GM12878 (cell line): ENCODE results near the gene ZNF121. TPM values are rescaled to one million over a fixed set of nuclear protein-coding genes. Genes with fewer than 3 reads are reported as not detected.
A peak's percentile ranks its signal among the peaks of the same experiment; 100 is the strongest.

ENCODE experiments used
- ATF3 ChIP-seq: IDR thresholded peaks from 2 replicates; pipeline ENCODE4 v1.6.1; 2011; ENCODE audit warnings: low read depth, mild to moderate bottlenecking, low read length, moderate library complexity, borderline replicate concordance; ENCODE audit errors: extremely low read depth
- BCL11A ChIP-seq: IDR thresholded peaks from 2 replicates; pipeline ENCODE4 v1.6.1; 2011; ENCODE audit warnings: low read depth, low read length
- BCL3 ChIP-seq: IDR thresholded peaks from 2 replicates; pipeline ENCODE4 v1.6.1; 2011; ENCODE audit warnings: borderline replicate concordance, low read depth, mild to moderate bottlenecking, moderate library complexity, low read length; ENCODE audit not compliant: insufficient read depth, poor library complexity, severe bottlenecking
- CBFB ChIP-seq: IDR thresholded peaks from 2 replicates; pipeline ENCODE4 v1.6.1; 2016; ENCODE audit warnings: antibody characterized with exemption, low read depth
- CHD1 ChIP-seq: IDR thresholded peaks from 2 replicates; pipeline ENCODE4 v1.6.1; 2012; ENCODE audit warnings: low read depth, low read length, improper control_type of control experiment
- CHD2 ChIP-seq: IDR thresholded peaks from 2 replicates; pipeline ENCODE4 v1.6.1; 2011; ENCODE audit warnings: low read depth, low read length, improper control_type of control experiment, borderline replicate concordance
- CREM ChIP-seq: IDR thresholded peaks from 2 replicates; pipeline ENCODE4 v1.6.1; 2014; ENCODE audit warnings: antibody characterized with exemption, low read depth
- ETV6 ChIP-seq, 2 experiments: fragments of 450-650 bp in 1 of 2; IDR thresholded peaks in 1 of 2; conservative IDR thresholded peaks in 1 of 2; 2 replicates each; pipeline ENCODE4 v1.6.1; 2014; ENCODE audit warnings: antibody characterized with exemption in 1 of 2, borderline replicate concordance in 1 of 2, low read depth in 1 of 2, mild to moderate bottlenecking in 1 of 2, moderate library complexity in 1 of 2
- FOS ChIP-seq: IDR thresholded peaks from 3 replicates; pipeline ENCODE4 v1.6.1; 2011; ENCODE audit warnings: borderline replicate concordance; ENCODE audit not compliant: insufficient read length; ENCODE audit errors: extremely low read depth
- KAT2A ChIP-seq: conservative IDR thresholded peaks from 2 replicates; pipeline ENCODE4 v1.6.1; 2011; ENCODE audit warnings: low read depth, low read length; ENCODE audit not compliant: control insufficient read depth
- MEF2B ChIP-seq: fragments of 450-650 bp; IDR thresholded peaks from 2 replicates; pipeline ENCODE4 v1.6.1; 2018; ENCODE audit warnings: mild to moderate bottlenecking, moderate library complexity; ENCODE audit not compliant: partially characterized antibody, poor library complexity, severe bottlenecking
- MTA3 ChIP-seq: IDR thresholded peaks from 2 replicates; pipeline ENCODE4 v1.6.1; 2012; ENCODE audit warnings: low read length, inconsistent platforms, borderline replicate concordance
- NFIC ChIP-seq: IDR thresholded peaks from 2 replicates; pipeline ENCODE4 v1.6.1; 2012; ENCODE audit warnings: low read depth, mild to moderate bottlenecking, inconsistent platforms, low read length, moderate library complexity
- NR2C2 ChIP-seq: IDR thresholded peaks from 2 replicates; pipeline ENCODE4 v1.6.1; 2011; ENCODE audit warnings: borderline replicate concordance, low read depth; ENCODE audit not compliant: control insufficient read depth, insufficient read length
- PML ChIP-seq: IDR thresholded peaks from 2 replicates; pipeline ENCODE4 v1.6.1; 2012; ENCODE audit warnings: low read length, inconsistent platforms
- POLR2AphosphoS5 ChIP-seq: IDR thresholded peaks from 2 replicates; pipeline ENCODE4 v1.6.1; 2011; ENCODE audit warnings: mild to moderate bottlenecking, low read length, inconsistent platforms
- RBBP5 ChIP-seq: fragments of 200-600 bp; sonication (generic); conservative IDR thresholded peaks from 2 replicates; pipeline ENCODE4 v1.6.1; 2016
- RELA ChIP-seq: fragments of 450-650 bp; IDR thresholded peaks from 2 replicates; pipeline ENCODE4 v1.8.0; 2014; ENCODE audit warnings: borderline replicate concordance; ENCODE audit not compliant: partially characterized antibody
- SIN3A ChIP-seq: IDR thresholded peaks from 2 replicates; pipeline ENCODE4 v1.6.1; 2012; ENCODE audit warnings: low read depth, low read length, improper control_type of control experiment
- TCF7 ChIP-seq: IDR thresholded peaks from 2 replicates; pipeline ENCODE4 v1.6.1; 2014; ENCODE audit warnings: antibody characterized with exemption, borderline replicate concordance
- YY1 ChIP-seq: IDR thresholded peaks from 2 replicates; pipeline ENCODE4 v1.6.1; 2011; ENCODE audit warnings: low read depth, mild to moderate bottlenecking, low read length
- ZBTB4 ChIP-seq: fragments of 450-650 bp; formaldehyde crosslinking; IDR thresholded peaks from 2 replicates; pipeline ENCODE4 v1.4.0; 2022; ENCODE audit warnings: mild to moderate bottlenecking, moderate library complexity
- ZNF207 ChIP-seq: fragments of 450-650 bp; IDR thresholded peaks from 2 replicates; pipeline ENCODE4 v1.6.1; 2014; ENCODE audit warnings: antibody characterized with exemption, mild to moderate bottlenecking, borderline replicate concordance
- ZNF217 ChIP-seq: fragments of 450-650 bp; IDR thresholded peaks from 2 replicates; pipeline ENCODE4 v1.6.1; 2017; ENCODE audit warnings: antibody characterized with exemption, mild to moderate bottlenecking
- polyA plus RNA-seq, 11 experiments: library from polyadenylated mRNA; depleted of rRNA in 4 of 11; unstranded in 6 of 11; stranded (reverse) in 5 of 11; fragments of >200 nt; fragmentation: Nextera tagmentation in 4 of 11; fragmentation: Illumina TruSeq in 1 of 11; extraction: Ambion mirVana in 4 of 11; extraction: Trizol in 1 of 11; gene quantifications; 1 replicate in 1 of 11; 2 replicates in 10 of 11; pipeline versions ENCODE4 v1.2.1 to v1.2.3, GENCODE V29; 2011 to 2016; ENCODE audit warnings: inconsistent platforms in 2 of 11, missing spikeins in 2 of 11, low read depth in 1 of 11
- total RNA-seq, 4 experiments: library from RNA; depleted of rRNA in 3 of 4; stranded (reverse); fragments of >200 nt in 3 of 4; fragmentation: Illumina TruSeq in 1 of 4; extraction: Trizol in 1 of 4; gene quantifications; 2 replicates each; pipeline versions ENCODE4 v1.2.1 to v1.2.3, GENCODE V29; 2013 to 2021

ZNF121 gene
- total and polyA plus RNA-seq, 10 of the 15 experiments (the other 5 are each of a cell fraction or from before 2014, with no cell fraction given), result 4.8 to 75.0 (median 17.7) TPM

- TF ChIP-seq ZBTB4 (CRISPR knock-in tag), result no peak
- TF ChIP-seq TCF7, result no peak
- TF ChIP-seq ZNF207, result no peak
- TF ChIP-seq NFIC, result no peak
- TF ChIP-seq ZNF217, result no peak
- TF ChIP-seq ATF3, result peak; percentile 79; the same call in 1 of the 2 replicates
- TF ChIP-seq RELA, result peak; percentile 23
- TF ChIP-seq CBFB, result peak; percentile 46; the same call in 1 of the 2 replicates
- TF ChIP-seq SIN3A, result 0 out of 2 replicates have a peak, but pooled peaks have one; percentile 39
- TF ChIP-seq POLR2AphosphoS5, result peak; percentile 67
- no peak for TF ChIP-seq KAT2A
- no peak for TF ChIP-seq RBBP5
- TF ChIP-seq CHD2, result no peak
- TF ChIP-seq YY1, result peak; percentile 22; the same call in 1 of the 2 replicates
- peak; percentile 68; the same call in 1 of the 2 replicates for TF ChIP-seq PML
- peak; percentile 100 for TF ChIP-seq CREM
- no peak for TF ChIP-seq NR2C2
- no peak for TF ChIP-seq BCL3
- TF ChIP-seq MTA3, result no peak
- no peak for TF ChIP-seq FOS
- TF ChIP-seq MEF2B, result no peak
- no peak for TF ChIP-seq CHD1
- TF ChIP-seq BCL11A, result no peak
- TF ChIP-seq ETV6 (conservative IDR thresholded peaks at IDR 0.05 in 1 of 2, IDR thresholded peaks at IDR 0.05 in 1 of 2; ENCODE audit: borderline replicate concordance in 1 of 2, low read depth in 1 of 2), result no peak
Observed at GRCh38 chr19:9538183-9539058, 45.9 kb downstream of the ZNF121 start, which contains the start of gene ZNF426 (continued).
